Measurements from ENCODE around the gene INPP1.

The INPP1 gene

GRCh38 chr2:190418727-190419126, 75.3 kb downstream of the INPP1 start:
- TF ChIP-seq CTCF (conservative IDR thresholded peaks at IDR 0.05; ENCODE audit: control insufficient read depth, insufficient read depth, low read depth, low read length) = no peak

GRCh38 chr2:190420801-190421200, 77.4 kb downstream of the INPP1 start:
- no peak for DNase-seq (ENCODE audit: low read depth)
- H3K4me3 ChIP-seq (ENCODE audit: control insufficient read depth, low read depth, low read length) = no peak overlapping the region
- TF ChIP-seq CTCF (conservative IDR thresholded peaks at IDR 0.05; ENCODE audit: control insufficient read depth, insufficient read depth, low read depth, low read length) = no peak

More at GRCh38 chr2:190418727-190419126, 75.3 kb downstream of the INPP1 start:
- DNase-seq (ENCODE audit: low read depth) = no peak
- no peak overlapping the region for H3K4me3 ChIP-seq (ENCODE audit: control insufficient read depth, low read depth, low read length)
